Measurements from ENCODE around the gene KCNJ9.

The KCNJ9 gene

DNA sequence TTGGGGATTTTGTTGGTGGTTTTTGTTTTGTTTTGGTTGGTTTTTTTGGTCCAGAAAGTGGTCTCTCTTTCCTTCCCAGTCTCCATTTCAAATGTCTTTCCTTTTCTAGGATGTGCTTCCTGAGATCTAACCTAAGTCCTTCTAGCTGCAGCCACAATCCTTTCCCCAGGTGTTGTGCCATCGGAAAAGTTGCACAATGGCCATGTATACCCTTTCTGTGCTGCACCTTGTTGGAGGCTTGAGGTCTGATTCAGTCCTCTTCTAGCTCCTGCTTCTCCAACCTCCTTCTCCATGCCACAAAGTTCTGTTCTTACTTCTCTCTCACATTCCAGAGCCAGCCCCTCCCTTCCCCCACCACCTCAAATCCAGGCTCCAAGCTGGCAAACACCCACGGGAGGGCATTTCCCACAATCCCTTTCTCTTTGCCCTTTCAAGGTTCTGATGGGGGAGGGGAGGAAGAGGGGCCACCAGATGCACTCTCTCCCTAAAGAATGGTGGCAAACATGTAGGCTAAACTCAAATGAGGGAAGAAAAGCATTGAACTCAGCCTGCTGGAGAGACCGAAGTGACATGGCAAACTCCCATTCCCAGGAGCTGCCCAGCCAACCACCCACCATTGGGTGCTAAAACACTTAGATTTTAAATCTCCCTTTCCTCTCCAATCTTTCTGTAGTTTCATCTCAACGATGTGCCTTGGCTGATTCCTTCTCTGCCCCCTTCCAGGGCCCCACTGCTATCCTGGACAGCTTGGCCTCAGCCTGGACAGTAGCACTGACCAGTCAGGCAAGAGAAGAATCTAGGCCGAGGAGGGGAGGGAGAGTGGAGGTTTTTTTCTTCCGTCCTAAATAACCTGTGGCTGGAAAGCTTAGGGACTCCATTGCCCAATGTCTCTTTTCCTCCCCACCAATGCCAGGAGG, 14.3 kb upstream of the KCNJ9 start:
- no peak for DNase-seq (ENCODE audit: low read depth in 3 of 3)

DNA sequence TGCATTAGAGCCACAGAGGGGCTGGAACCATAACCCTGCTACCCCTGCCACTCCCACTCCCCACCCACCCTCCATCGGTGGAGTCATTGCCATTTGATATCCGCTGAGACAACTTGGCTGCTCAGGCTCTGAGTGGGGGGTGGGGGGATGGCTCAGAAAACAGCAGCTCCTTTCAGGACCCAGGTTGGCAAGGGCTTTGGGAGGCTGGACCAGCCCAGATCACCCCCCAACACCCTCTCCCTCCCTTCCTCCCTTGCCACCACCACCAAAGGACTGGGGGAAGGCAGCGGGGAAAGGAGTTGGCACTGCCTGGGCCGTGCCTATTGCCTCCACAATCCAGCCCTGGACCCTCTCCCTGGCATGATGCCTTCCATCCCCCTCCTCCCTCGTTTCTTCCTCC, 13.1 kb upstream of the KCNJ9 start:
- DNase-seq (ENCODE audit: low read depth in 3 of 3) = no peak

DNA sequence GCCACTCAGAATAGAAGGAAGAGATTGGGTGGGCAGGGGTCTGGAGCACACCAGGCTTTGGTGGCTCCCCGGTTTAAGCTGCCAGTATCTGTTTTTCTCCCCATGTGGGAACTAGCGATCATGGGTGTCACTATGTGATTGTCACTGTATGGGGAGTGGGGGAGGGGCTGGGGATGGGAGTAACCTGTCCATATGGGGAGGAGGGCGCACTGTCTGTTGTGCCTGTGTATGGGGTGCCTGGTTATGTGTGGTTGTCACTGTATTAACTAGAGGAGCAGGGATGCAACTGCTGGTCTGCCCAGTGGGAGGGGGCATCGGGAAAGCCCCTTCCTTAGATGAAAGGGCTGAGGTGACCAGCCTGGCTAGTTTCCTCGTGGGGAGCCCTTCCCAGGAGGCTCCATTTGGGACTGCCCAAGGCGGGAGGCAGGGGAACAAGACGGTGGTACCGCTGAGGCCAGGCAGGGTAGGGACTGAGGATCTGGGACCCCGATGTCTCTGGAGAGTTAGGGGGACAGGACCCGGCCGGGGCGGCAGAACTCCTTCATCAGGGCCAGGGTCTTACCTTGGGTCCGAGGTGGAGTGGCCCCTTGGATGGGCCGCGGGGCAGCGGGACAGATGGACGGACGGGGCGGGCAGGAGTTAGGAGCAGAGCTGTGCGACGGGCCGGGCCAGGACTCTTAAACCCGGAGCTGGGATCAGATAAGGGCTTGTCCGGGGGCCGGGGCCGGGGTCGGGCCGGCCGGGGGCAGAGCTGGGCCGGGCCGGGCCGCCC, 11.7 kb upstream of the KCNJ9 start, which contains the start of gene KCNJ10:
TSS of gene KCNJ10 (minus strand) at position 701 of the 772 bp plus-strand sequence. CDS start 27,628 bp downstream, outside the sequence.
- no peak for DNase-seq (ENCODE audit: low read depth in 3 of 3)

DNA sequence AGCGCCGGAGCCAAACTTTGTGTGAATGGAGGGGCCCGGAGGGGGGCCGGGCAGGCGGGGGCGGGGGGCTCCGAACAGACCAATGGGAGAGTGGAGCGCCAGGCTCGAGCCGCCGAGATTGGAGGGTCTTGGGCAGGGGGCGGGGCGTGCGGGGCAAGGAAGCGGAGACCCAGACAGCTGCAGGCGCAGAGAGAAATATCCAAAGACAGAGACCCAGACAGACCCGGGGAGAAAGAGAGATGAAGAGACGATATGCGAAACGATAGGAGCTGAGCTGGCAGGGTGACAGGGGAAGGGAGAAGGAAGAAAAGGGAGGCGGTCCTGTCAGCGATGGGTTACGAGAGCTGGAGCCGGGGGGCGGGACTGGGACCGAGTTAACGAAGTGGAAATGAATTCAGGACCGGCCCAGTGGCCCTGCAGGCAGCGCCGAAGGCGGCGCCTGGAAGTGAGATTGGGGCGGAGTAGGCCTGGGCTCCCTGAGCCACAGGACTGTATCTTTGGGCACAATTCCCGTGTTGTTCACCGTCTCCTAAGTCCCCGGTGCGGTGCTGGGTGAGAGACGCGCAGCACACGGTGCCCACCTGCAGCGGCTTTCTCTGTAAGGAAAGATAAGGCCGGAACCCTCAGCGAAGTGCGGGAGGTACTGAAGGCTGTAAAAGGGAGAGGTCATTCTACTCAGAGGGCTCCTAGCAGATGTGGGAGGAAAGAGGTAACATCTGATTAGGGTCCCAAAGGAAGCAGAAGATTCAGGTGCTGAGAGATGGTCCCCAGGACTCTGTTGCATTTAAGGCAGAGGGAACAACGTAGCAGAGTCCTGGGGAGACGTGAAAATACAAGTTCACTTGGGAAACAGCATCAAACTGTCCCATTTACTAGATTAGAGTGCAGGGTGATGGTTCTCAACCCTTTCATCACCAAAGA, 10.8 kb upstream of the KCNJ9 start:
- peak; percentile 11 to 54 (median 26) for DNase-seq (ENCODE audit: low read depth in 3 of 3)

DNA sequence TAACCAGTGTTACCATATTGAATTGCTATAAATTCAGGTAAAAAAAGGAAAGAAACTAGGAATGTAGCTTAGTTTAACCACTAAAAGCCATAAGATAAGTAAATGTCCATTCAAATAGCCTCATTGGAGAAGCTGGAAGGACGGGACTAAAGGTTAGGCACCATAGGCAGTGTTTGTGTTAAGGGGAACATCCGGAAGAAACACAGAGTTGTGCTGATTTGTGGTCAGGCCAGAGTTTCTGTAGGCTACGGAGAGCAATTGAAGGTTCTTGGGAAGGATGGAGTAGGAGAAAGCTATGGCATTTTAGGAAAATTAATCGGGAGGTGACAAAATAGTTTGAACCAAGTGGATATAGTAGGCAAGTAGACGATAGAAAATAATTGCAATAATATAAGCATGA, 10.0 kb upstream of the KCNJ9 start:
- no peak for DNase-seq (ENCODE audit: low read depth in 3 of 3)

DNA sequence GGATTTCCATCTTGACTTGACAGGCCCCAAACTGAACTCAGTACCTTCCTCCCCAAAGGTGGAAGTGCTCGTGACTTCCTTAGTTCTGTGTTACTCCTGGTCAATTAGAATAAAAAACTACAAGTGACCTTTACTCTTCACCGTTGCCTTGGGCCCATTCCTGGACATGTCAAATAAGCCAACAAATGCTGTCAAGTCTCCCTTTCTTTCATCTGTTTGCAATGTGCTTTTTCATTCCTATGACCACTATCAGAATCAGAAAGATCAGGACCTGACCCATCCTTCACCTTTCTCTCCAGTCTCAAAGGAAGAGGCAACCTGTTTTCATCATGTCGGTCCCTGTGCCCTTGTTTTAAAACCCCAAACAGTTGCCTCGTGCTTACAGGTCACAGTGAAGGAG, 6.5 kb upstream of the KCNJ9 start:
- DNase-seq (ENCODE audit: low read depth in 3 of 3) = no peak

DNA sequence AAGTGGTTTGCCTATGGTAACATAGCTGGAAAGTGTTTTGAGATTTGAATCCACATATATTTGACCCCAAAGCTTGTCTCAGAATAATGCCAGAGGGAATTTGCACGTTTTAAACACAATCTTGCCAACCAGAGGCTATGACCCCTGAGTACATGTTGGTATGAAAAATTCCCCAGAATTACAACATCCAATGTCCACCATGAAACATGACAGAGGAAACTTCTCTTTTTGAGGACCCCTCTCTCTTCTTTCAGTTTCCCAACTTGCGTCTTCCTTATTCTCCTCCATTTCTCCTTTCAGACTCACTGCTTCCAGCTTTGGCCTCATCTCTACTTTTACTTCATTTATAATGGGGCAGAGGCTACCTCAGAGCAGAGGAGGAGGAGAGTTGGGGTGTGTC, 5.5 kb upstream of the KCNJ9 start:
- no peak for DNase-seq (ENCODE audit: low read depth in 3 of 3)

DNA sequence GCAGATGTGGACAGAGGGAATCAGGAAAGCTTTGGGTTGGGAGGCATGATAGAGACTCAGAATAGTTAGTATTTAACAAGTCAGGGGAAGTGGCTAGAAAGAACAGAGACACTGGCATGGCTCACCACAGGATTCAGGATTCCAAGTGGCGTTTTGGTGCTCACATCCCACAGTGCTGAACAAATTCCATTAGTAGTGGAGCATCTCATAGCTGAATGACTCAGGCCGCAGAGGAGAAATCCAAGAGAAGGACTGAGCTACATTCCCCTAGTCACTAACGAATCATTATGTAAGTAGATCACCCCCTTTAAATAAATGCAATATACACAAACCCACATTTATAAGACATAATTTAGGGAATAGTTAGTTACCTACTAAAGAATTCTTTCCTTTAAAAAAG, 5.0 kb upstream of the KCNJ9 start:
- no peak for DNase-seq (ENCODE audit: low read depth in 3 of 3)

DNA sequence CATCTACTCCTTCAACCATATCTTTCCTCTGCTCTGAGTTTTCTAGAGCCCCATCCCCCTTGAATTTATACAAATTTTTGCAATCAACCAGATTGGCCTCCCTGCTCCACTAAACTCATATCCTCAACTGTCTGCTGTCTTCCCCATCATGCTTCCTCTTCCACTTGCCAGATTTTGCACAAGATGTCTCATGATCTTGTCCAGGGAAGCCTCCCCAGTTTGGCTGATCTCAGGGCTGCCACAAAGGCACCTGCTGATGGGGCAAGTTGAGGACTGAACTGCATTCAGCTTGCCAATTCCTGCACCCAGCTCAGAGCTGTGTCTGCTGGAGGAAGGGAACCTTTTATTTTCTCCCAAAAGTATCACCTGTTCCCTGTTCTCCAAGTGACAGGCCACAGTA, 3.9 kb upstream of the KCNJ9 start:
- no peak for DNase-seq (ENCODE audit: low read depth in 3 of 3)

DNA sequence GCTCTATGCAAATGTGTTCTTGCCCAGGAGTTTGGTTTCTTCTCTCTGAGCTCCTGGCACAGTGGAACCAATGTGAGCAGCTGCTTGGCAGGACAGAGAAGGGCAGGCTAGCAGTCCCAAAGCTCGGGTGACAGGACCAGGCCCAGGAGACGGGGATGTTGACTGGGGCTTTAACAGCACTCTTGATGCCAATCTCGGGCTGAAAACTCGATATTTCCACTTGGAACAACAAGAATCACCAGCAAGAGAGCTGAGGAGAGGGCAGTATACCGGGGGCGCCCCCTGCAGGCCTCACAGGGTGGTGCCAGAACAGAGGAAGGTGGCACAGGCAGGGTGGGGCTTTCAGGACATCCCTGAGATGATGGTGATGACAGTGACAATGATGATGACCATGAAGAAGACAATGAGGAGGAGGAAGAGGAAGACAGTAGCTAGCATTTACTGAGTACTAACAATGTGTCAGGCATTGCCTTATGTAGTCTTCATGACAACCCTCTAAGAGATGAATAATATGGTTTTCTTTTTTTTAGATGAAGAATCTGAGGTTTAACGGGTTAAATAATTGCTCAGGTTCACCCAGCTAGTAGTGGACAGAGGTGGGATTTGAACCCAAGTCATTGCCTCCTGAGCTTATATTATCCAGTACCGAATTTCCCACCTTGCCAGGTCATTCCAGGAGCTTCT, 2.7 kb upstream of the KCNJ9 start:
- DNase-seq (ENCODE audit: low read depth in 3 of 3) = peak; percentile 43 to 63 (median 47)

DNA sequence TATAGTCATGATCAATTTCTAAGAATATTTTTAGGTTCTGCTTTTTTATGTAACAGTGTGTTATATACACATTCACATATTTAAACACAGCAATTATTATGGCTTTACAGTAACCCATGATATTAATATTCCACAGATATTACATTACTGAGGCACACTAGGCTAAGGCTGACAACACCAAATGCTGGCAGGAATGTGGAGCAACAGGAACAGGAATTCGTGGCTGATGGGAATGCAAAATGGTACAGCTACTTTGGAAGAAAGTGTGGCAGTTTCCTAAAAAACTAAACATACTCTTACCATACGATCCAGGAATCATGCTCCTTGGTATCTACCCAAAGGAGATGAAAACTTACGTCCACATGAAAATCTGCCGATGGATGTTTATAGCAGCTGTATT, 1.9 kb upstream of the KCNJ9 start:
- DNase-seq (ENCODE audit: low read depth in 3 of 3) = no peak

DNA sequence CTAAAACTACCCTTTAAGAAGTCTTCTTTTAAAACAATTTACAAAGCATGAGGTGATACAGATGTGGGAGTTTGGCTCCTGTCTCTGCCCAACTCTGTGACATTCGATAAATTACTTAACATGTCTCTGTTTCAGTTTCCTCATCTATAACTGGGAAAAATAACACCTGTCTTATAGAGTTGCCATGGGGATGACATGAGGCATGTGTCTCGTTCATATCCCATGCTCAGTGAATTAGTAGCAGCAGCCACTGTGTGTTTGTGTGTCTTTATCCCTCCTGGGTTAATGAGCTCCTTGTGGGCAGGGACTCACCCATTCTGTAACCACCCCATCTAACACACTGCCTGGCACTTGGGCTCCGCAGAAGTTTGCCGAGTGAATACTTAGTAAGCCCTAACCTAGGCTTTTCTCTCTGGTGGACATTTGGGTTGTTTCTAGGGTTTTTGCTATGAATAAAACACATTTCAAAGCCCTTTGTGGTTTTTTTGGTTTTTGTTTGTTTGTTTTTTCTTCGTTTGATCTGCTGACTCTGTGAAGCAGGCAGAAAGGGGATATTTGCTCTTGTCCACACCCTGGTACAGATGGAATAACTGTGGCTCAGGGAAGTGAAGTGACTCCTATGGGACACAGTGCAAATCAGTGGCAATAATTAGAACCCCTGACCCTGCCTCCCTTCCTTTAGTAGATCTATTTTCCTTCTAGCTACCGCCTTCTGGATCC, 797 bp upstream of the KCNJ9 start:
- no peak for DNase-seq (ENCODE audit: low read depth in 3 of 3)

DNA sequence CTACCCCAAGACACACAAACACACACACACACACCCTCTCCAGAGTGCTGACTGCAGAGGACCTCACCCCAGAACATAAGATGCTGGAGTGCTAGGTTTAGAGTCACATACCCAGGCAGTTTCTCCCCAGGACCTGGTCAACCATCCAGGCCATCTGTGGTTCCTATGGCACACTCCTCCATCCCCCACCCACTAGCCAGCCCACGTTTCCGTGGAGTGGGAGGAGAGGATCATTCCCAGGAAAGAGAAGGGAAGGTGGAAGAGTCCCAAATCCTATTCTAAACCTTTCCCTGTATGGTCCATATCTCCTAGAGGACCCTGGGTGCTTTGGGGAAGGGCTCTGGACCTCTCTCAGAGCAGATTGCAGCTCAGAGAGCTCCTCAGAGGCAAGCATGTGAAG, 1.1 kb downstream of the KCNJ9 start:
- DNase-seq (ENCODE audit: low read depth in 3 of 3) = no peak

DNA sequence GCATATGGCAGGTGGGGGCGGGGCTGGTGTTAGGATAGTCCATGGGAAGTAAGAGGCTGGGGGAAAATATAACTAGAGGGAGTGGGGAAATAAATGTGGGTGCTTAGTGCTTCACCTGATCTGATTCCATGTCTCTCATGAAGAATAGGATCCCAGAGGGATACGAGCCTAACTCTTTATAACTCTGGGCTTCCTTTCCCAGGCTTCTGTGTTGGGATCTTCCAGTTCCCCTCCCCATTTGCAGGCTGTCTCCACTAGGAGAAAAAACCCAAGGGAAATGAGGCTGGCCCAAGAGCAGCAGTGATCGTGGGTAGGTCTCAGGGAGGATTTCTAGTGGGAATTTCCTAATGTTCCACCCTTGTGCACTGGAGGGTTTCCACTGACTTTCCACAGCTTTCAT, 1.6 kb downstream of the KCNJ9 start:
- DNase-seq (ENCODE audit: low read depth in 3 of 3) = no peak

DNA sequence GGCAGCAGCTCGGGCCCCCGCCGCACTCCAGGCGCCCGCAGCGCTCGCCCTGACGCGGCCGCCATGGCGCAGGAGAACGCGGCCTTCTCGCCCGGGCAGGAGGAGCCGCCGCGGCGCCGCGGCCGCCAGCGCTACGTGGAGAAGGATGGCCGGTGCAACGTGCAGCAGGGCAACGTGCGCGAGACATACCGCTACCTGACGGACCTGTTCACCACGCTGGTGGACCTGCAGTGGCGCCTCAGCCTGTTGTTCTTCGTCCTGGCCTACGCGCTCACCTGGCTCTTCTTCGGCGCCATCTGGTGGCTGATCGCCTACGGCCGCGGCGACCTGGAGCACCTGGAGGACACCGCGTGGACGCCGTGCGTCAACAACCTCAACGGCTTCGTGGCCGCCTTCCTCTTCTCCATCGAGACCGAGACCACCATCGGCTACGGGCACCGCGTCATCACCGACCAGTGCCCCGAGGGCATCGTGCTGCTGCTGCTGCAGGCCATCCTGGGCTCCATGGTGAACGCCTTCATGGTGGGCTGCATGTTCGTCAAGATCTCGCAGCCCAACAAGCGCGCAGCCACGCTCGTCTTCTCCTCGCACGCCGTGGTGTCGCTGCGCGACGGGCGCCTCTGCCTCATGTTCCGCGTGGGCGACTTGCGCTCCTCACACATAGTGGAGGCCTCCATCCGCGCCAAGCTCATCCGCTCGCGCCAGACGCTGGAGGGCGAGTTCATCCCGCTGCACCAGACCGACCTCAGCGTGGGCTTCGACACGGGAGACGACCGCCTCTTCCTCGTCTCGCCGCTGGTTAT, 2.8 kb downstream of the KCNJ9 start:
- peak; percentile 43 to 72 (median 58) for DNase-seq (ENCODE audit: low read depth in 3 of 3)

DNA sequence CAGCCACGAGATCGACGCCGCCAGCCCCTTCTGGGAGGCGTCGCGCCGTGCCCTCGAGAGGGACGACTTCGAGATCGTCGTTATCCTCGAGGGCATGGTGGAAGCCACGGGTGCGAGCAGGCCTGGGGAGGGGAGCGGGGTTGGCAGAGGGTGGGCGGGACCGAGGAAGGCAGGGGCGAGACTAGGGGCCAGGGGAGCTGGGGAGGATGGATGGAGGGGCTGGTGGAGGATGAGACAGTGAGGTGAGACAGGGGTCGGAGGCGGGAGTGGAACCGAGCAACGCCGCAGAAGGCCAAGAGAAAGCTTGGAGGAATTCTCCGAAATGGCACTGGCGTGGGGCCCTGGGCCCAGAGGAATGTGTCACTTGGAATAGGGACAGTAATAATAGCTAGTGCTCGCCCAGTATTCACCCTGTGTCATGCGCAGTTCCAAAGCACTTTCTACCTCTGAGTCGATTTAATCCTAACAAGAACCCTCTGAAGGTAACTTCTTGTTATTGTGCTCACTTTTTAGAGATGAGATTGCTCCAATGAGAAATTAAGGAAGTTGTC, 3.5 kb downstream of the KCNJ9 start:
- DNase-seq (ENCODE audit: low read depth in 3 of 3) = no peak

DNA sequence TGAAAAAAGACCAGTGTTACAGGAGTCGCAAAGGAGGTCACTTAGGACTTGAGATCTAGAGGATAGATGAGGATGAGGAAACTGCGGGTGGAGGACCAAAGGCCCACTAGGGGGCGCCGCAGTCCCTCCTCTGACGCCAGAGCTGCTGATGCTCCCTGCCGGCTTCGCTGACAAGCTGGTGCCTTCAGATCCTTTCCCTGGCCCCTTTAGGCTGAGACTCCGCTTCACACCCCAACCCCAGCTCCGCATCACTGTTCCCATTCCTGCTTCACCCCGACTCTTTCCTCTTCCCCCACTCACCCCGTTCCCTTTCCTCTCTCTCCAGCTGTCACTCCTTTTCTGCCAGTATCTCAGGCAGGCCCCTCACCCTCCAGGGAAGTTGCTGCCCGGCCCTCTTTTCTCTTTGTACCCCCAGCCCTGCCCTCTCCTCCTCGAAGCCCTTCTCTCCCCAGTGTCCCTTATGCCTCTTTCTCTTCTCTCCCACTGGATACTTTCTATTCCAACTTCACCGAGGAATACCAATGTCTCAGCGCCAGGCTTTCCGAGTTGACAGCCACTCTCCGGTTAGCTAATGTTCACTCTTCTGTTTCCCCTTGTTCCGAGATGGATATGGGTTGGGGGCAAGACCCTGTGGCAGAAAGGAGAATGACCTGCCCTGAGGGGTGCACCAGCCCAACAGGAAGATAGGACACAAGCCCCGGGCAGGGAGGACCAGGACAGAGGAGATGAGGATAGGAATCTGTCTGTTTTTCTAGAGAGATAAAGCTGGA, 4.5 kb downstream of the KCNJ9 start:
- DNase-seq (ENCODE audit: low read depth in 3 of 3) = peak; percentile 61 to 75 (median 68)

DNA sequence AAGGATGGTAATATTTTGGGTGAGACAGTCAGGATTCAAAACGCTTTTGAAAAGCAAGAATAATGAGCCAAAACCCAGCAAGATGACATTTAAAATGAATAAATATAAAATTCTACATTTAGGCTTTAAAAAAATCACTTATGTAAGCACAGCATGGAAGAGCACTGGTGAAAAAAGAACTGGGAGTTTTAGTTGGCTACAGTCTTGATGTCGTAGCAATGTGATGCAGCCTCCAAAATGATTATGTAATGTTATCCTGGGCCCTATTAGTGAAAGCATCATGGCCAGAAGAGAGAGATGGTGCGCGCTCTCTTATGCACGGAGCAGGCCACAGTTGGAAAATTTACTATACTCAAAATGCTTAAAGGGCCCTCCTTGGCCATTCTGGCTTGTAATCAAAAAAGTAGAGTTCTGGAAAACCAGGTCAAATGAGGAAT, 5.1 kb downstream of the KCNJ9 start:
- no peak for DNase-seq (ENCODE audit: low read depth in 3 of 3)

Measured in stimulated activated CD4-positive, alpha-beta T cell treated with anti-CD3 and anti-CD28 coated beads, TNF-alpha, amount 100 ng/mL, for 48 hours (primary cell).